Astrocyte (in vitro differentiated cells and primary cell): ENCODE data around the gene EHD4. TPM values are rescaled to one million over a fixed set of nuclear protein-coding genes. Genes with fewer than 3 reads are reported as not detected.

Source experiments
- DNase-seq: peaks from one replicate; pipeline ENCODE4 v3.0.0-alpha.2; 2010; ENCODE audit warnings: low read depth
- FAIRE-seq: peaks from 2 replicates; lab custom pipeline; 2011; peaks lifted over from hg19 to GRCh38; lab: Jason Lieb, UNC
- H2AFZ ChIP-seq: 2 replicates; pipeline ENCODE4 v1.6.0; 2012; ENCODE audit warnings: low read depth, low read length, inconsistent platforms
- H3K27ac ChIP-seq: 2 replicates; pipeline ENCODE4 v1.5.1; 2011; ENCODE audit warnings: low read depth, low read length, inconsistent platforms
- H3K27me3 ChIP-seq: 2 replicates; pipeline ENCODE4 v1.6.0; 2011; ENCODE audit warnings: low read length, inconsistent platforms; ENCODE audit not compliant: insufficient read depth
- H3K36me3 ChIP-seq: 2 replicates; pipeline ENCODE4 v1.5.1; 2011; ENCODE audit warnings: low read length, inconsistent platforms; ENCODE audit not compliant: insufficient read depth
- H3K4me1 ChIP-seq: 2 replicates; pipeline ENCODE4 v1.5.1; 2011; ENCODE audit warnings: low read length, inconsistent platforms; ENCODE audit not compliant: insufficient read depth
- H3K4me2 ChIP-seq: 2 replicates; pipeline ENCODE4 v1.6.0; 2012; ENCODE audit warnings: low read length, inconsistent platforms
- H3K4me3 ChIP-seq: 2 replicates; pipeline ENCODE4 v1.5.1; 2011; ENCODE audit warnings: low read depth, mild to moderate bottlenecking, low read length, inconsistent platforms; ENCODE audit not compliant: insufficient read depth
- H3K79me2 ChIP-seq: 2 replicates; pipeline ENCODE4 v1.6.0; 2012; ENCODE audit warnings: mild to moderate bottlenecking, low read length, inconsistent platforms; ENCODE audit not compliant: insufficient read depth
- H3K9ac ChIP-seq: 2 replicates; pipeline ENCODE4 v1.6.0; 2012; ENCODE audit warnings: mild to moderate bottlenecking, low read length, inconsistent platforms
- H3K9me3 ChIP-seq: 2 replicates; pipeline ENCODE4 v1.5.1; 2012; ENCODE audit warnings: low read depth, mild to moderate bottlenecking, low read length, inconsistent platforms; ENCODE audit not compliant: insufficient read depth
- H4K20me1 ChIP-seq: 2 replicates; pipeline ENCODE4 v1.6.0; 2012; ENCODE audit warnings: low read length, inconsistent platforms; ENCODE audit not compliant: insufficient read depth
- H3K27ac Mint-ChIP-seq: one replicate; pipeline ENCODE4 v1.8.0; 2021; ENCODE audit warnings: mild to moderate bottlenecking, mixed read lengths; ENCODE audit not compliant: unreplicated experiment
- H3K27me3 Mint-ChIP-seq: one replicate; pipeline ENCODE4 v1.8.0; 2021; ENCODE audit warnings: low read depth, mixed read lengths; ENCODE audit not compliant: unreplicated experiment
- H3K36me3 Mint-ChIP-seq: one replicate; pipeline ENCODE4 v1.8.0; 2021; ENCODE audit warnings: low read depth, mixed read lengths; ENCODE audit not compliant: unreplicated experiment
- H3K4me1 Mint-ChIP-seq: one replicate; pipeline ENCODE4 v1.8.0; 2021; ENCODE audit warnings: low read depth, mixed read lengths; ENCODE audit not compliant: unreplicated experiment
- H3K4me3 Mint-ChIP-seq: one replicate; pipeline ENCODE4 v1.8.0; 2021; ENCODE audit warnings: mild to moderate bottlenecking, moderate library complexity, mixed read lengths; ENCODE audit not compliant: unreplicated experiment
- H3K9me3 Mint-ChIP-seq: one replicate; pipeline ENCODE4 v1.8.0; 2021; ENCODE audit warnings: mild to moderate bottlenecking, mixed read lengths; ENCODE audit not compliant: unreplicated experiment
- EZH2 ChIP-seq: IDR thresholded peaks from 2 replicates; pipeline ENCODE4 v1.6.1; 2012; ENCODE audit warnings: mild to moderate bottlenecking, low read length, inconsistent platforms; ENCODE audit not compliant: insufficient read depth
- total RNA-seq: library from RNA; stranded (reverse); gene quantifications from 2 replicates; pipeline ENCODE4 v1.2.1, GENCODE V29; 2021
- TF ChIP-seq, protein P1 (sequence below): IDR thresholded peaks from 2 replicates; pipeline ENCODE4 v1.5.1; 2011; ENCODE audit warnings: low read depth, mild to moderate bottlenecking, inconsistent platforms, low read length, moderate library complexity; ENCODE audit not compliant: insufficient read depth

Gene EHD4
- total RNA-seq, 1 donor from 2014 or later, result 46.4 TPM

DNA sequence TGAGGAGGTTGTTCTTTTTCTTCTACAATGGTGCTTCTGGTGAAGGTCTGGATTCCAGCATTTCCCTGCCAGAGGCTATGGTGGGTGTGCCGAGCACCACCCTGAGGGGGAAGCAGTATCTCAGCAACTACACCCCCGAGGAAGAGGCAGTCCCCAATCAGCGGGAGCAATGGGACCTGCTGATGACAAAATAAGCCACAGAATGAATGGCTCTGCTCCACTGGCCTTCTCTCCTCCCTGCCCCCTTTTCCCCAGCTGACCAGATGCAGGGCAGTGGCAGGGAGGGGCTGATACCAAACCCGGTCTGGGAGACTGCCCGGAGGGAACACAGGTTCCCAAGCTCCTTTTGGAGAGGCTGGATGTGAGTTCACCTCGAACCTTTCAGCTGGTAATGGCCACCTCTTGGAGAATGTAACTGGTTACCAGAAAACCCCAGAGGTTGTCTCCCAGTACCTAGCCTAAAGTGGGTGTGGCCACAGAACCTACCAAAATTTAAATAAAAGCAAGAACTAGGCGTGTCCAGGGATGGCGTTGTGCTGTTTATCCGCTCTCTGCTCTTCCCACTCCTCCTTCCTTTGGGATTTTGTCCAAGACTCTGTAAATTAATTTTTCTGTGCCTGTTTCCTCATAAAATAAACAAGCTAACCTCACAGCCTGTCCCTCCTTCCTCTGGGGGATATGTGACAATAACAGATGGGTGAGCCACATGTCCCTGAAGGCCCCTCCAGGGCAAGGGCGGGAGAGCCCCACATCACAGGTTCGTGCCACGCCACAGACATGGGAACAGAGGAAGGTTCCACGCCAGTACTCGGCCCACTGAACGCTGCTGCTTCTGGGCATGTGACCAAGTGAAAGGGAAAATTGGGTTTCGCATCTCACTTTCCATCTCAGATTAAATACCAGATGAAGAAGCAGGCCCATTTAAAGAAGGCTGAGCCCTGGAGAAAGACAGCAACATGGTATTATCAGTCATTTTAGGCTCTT is 43.4 kb downstream of the EHD4 start:
- Histone ChIP-seq H3K4me2 (no peak overlapping the region), H3K9me3 (no peaks in the 10 kb centered on the region), H3K4me1 (peaks cover 37% of the 10 kb centered on the region), H3K9ac (peak overlapping the region; percentile 23), H3K27ac (no peak overlapping the region), H3K36me3 (peaks cover 7% of the 10 kb centered on the region), H4K20me1 (peaks cover 29% of the 10 kb centered on the region), H3K79me2 (peaks cover 15% of the 10 kb centered on the region), H3K4me3 (no peak overlapping the region), H3K27me3 (no peaks in the 10 kb centered on the region), H2AFZ (no peak overlapping the region)
- DNase-seq (no peak), FAIRE-seq (no peak)
- Mint-ChIP-seq H3K36me3 (peaks cover 11% of the 10 kb centered on the region), H3K9me3 (no peaks in the 10 kb centered on the region), H3K27me3 (no peaks in the 10 kb centered on the region), H3K27ac (no peak overlapping the region), H3K4me3 (no peak overlapping the region), H3K4me1 (peaks cover 43% of the 10 kb centered on the region)
- TF ChIP-seq EZH2, result no peak
- TF ChIP-seq, protein P1, sequence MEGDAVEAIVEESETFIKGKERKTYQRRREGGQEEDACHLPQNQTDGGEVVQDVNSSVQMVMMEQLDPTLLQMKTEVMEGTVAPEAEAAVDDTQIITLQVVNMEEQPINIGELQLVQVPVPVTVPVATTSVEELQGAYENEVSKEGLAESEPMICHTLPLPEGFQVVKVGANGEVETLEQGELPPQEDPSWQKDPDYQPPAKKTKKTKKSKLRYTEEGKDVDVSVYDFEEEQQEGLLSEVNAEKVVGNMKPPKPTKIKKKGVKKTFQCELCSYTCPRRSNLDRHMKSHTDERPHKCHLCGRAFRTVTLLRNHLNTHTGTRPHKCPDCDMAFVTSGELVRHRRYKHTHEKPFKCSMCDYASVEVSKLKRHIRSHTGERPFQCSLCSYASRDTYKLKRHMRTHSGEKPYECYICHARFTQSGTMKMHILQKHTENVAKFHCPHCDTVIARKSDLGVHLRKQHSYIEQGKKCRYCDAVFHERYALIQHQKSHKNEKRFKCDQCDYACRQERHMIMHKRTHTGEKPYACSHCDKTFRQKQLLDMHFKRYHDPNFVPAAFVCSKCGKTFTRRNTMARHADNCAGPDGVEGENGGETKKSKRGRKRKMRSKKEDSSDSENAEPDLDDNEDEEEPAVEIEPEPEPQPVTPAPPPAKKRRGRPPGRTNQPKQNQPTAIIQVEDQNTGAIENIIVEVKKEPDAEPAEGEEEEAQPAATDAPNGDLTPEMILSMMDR, result no peak

DNA sequence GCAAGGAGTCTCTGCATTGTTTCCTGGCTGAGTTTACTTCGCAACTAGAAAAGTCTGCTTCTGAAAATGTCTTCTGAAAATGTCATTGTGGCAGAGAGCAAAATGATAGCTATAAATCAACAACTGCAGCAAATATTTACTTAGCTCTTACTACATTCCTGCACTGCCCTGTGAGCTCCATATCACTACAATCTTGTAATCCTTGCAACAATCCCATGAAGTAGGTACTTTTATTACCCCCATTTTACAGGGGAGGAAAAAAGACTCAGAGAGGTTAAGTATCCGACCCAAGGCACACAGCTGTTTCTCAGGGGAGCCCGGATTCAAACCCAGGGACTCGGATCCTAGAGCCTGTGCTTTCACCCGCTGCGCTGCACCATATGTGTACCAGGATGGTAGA is 44.3 kb downstream of the EHD4 start:
- Histone ChIP-seq H3K4me2 (no peak overlapping the region), H4K20me1 (peaks cover 36% of the 10 kb centered on the region), H3K27me3 (no peaks in the 10 kb centered on the region), H3K36me3 (peaks cover 8% of the 10 kb centered on the region), H2AFZ (no peak overlapping the region), H3K4me1 (peaks cover 35% of the 10 kb centered on the region), H3K27ac (no peak overlapping the region), H3K79me2 (peaks cover 9% of the 10 kb centered on the region), H3K9ac (no peak overlapping the region), H3K4me3 (no peak overlapping the region), H3K9me3 (no peaks in the 10 kb centered on the region)
- DNase-seq (no peak), FAIRE-seq (no peak)
- no peak overlapping the region for H3K4me3 Mint-ChIP-seq
- no peaks in the 10 kb centered on the region for H3K27me3 Mint-ChIP-seq
- TF ChIP-seq EZH2, result no peak
- TF ChIP-seq, protein P1, result no peak
- no peaks in the 10 kb centered on the region for H3K9me3 Mint-ChIP-seq
- peaks cover 18% of the 10 kb centered on the region for H3K36me3 Mint-ChIP-seq
- H3K4me1 Mint-ChIP-seq, result peaks cover 38% of the 10 kb centered on the region
- H3K27ac Mint-ChIP-seq, result no peak overlapping the region

- no peak overlapping the region for H3K4me2 ChIP-seq
- Mint-ChIP-seq H3K9me3 (no peaks in the 10 kb centered on the region), H3K4me1 (peaks cover 34% of the 10 kb centered on the region), H3K4me3 (no peak overlapping the region), H3K27me3 (no peaks in the 10 kb centered on the region), H3K27ac (no peak overlapping the region), H3K36me3 (peaks cover 20% of the 10 kb centered on the region)
- DNase-seq (no peak), FAIRE-seq (no peak)
- no peaks in the 10 kb centered on the region for H3K9me3 ChIP-seq
- H4K20me1 ChIP-seq, result peaks cover 41% of the 10 kb centered on the region
- peaks cover 31% of the 10 kb centered on the region for H3K4me1 ChIP-seq
- H3K4me3 ChIP-seq, result no peak overlapping the region
- no peaks in the 10 kb centered on the region for H3K27me3 ChIP-seq
- no peak overlapping the region for H3K27ac ChIP-seq
- peaks cover 11% of the 10 kb centered on the region for H3K79me2 ChIP-seq
- peaks cover 8% of the 10 kb centered on the region for H3K36me3 ChIP-seq
- TF ChIP-seq, protein P1, result no peak
- no peak for TF ChIP-seq EZH2
- no peak overlapping the region for H3K9ac ChIP-seq
- H2AFZ ChIP-seq, result no peak overlapping the region
Measured at GRCh38 chr15:41927536-41927935, 44.8 kb downstream of the EHD4 start.
